ENCODE data around the gene ZNF891. TPM values are rescaled to one million over a fixed set of nuclear protein-coding genes. Genes with fewer than 3 reads are reported as not detected.

Gene ZNF891
- total and polyA plus RNA-seq, 2 of the 13 experiments (the other 11 are each of a cell fraction or from before 2014, with no cell fraction given) = 1.3 to 2.1 TPM

- 0 out of 2 replicates have a peak, but pooled peaks have one; percentile 53 for TF ChIP-seq CREB3 (CRISPR knock-in tag; IDR thresholded peaks at IDR 0.05)
- TF ChIP-seq JUND (CRISPR knock-in tag; IDR thresholded peaks at IDR 0.05) = no peak; the same call in 1 of the 2 replicates
- TF ChIP-seq JUNB (CRISPR knock-in tag; IDR thresholded peaks at IDR 0.05; ENCODE audit: borderline replicate concordance) = no peak; the same call in 1 of the 2 replicates
- TF ChIP-seq ZNF431 (CRISPR knock-in tag; IDR thresholded peaks at IDR 0.05; ENCODE audit: borderline replicate concordance, low read depth) = peak; percentile 91; the same call in 1 of the 2 replicates
- 0 out of 2 replicates have a peak, but pooled peaks have one; percentile 31 for TF ChIP-seq PLSCR1 (CRISPR knock-in tag; IDR thresholded peaks at IDR 0.05; ENCODE audit: borderline replicate concordance)
- no peak for TF ChIP-seq ZNF383 (CRISPR knock-in tag; IDR thresholded peaks at IDR 0.05; ENCODE audit: borderline replicate concordance)
- no peak for TF ChIP-seq ZNF251 (CRISPR knock-in tag; IDR thresholded peaks at IDR 0.05)
- TF ChIP-seq CBX1 (IDR thresholded peaks at IDR 0.05; ENCODE audit: low read depth) = peak; percentile 72
- TF ChIP-seq IKZF4 (CRISPR knock-in tag; IDR thresholded peaks at IDR 0.05; ENCODE audit: borderline replicate concordance, low read depth, not compliant biosample characterization) = peak; percentile 59
- peak; percentile 96; the same call in 1 of the 2 replicates for TF ChIP-seq ZNF430 (CRISPR knock-in tag; IDR thresholded peaks at IDR 0.05)
- peak; percentile 80 for TF ChIP-seq SALL1 (CRISPR knock-in tag; IDR thresholded peaks at IDR 0.05)
- TF ChIP-seq THAP7 (CRISPR knock-in tag; IDR thresholded peaks at IDR 0.05) = peak; percentile 87; the same call in 1 of the 2 replicates
- TF ChIP-seq FLYWCH1 (CRISPR knock-in tag; IDR thresholded peaks at IDR 0.05) = no peak
- TF ChIP-seq HDAC6 (IDR thresholded peaks at IDR 0.05; ENCODE audit: low read depth, low read length) = no peak
- no peak for TF ChIP-seq LRRFIP1 (CRISPR knock-in tag; conservative IDR thresholded peaks at IDR 0.05)
- peak; percentile 55; the same call in 1 of the 2 replicates for TF ChIP-seq ZXDC (CRISPR knock-in tag; IDR thresholded peaks at IDR 0.05)
- no peak for TF ChIP-seq MAFG (CRISPR knock-in tag; IDR thresholded peaks at IDR 0.05)
- TF ChIP-seq TRIM22 (IDR thresholded peaks at IDR 0.05) = no peak
These were observed at the start of gene ZNF891, which contains the start of gene ZNF10 (continued) for GRCh38 chr12:133130038-133130807.

All from HepG2 (cell line).